Body of pancreas (tissue), 4 donors: ENCODE results near the gene BTD.

Source experiments
- POLR2A ChIP-seq, 3 donors: fragments of 450-650 bp; IDR thresholded peaks; one replicate each; pipeline ENCODE4 v1.6.1; 2016; ENCODE audit warnings: antibody characterized with exemption in 3 of 3, mild to moderate bottlenecking in 2 of 3
- TF ChIP-seq, protein P1 (sequence below), 7 experiments: fragments of 450-650 bp in 4 of 7; fragments of 200-600 bp in 3 of 7; sonication (generic) in 3 of 7; IDR thresholded peaks; one replicate each; pipeline ENCODE4 v1.5.1; 2016 to 2019; ENCODE audit warnings: antibody characterized with exemption in 7 of 7

DNA sequence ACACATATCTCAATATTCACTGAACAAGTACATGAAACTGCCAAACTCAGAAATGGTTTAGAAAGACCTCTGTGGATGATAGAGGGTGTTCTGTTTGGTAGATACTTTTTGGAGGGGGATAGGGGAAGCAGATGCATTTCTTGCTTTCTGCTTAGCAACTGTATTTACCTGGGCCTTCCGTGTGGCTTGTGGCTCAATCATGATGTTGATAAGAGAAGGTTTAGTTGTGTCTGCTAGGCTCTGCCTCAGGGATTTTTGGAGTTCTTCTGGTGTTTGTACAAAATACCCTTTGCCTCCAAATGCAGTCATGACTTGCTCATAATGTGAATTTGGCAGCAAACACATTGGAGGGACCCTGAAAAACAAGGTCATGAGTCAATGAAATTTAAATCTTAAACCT, 38.4 kb upstream of the BTD start:
- TF ChIP-seq, protein P1, sequence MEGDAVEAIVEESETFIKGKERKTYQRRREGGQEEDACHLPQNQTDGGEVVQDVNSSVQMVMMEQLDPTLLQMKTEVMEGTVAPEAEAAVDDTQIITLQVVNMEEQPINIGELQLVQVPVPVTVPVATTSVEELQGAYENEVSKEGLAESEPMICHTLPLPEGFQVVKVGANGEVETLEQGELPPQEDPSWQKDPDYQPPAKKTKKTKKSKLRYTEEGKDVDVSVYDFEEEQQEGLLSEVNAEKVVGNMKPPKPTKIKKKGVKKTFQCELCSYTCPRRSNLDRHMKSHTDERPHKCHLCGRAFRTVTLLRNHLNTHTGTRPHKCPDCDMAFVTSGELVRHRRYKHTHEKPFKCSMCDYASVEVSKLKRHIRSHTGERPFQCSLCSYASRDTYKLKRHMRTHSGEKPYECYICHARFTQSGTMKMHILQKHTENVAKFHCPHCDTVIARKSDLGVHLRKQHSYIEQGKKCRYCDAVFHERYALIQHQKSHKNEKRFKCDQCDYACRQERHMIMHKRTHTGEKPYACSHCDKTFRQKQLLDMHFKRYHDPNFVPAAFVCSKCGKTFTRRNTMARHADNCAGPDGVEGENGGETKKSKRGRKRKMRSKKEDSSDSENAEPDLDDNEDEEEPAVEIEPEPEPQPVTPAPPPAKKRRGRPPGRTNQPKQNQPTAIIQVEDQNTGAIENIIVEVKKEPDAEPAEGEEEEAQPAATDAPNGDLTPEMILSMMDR (IDR thresholded peaks at IDR 0.05) = no peak
- no peak for TF ChIP-seq POLR2A (IDR thresholded peaks at IDR 0.05)
